HUES6 (cell line): Measurements from ENCODE around the gene TBRG4.

Experiments
- H3K27ac ChIP-seq: 2 replicates; pipeline ENCODE4 v1.7.0; 2013; ENCODE audit warnings: low read depth, mild to moderate bottlenecking, low read length, inconsistent platforms
- H3K27me3 ChIP-seq: 2 replicates; pipeline ENCODE4 v1.6.1; 2013; ENCODE audit warnings: low read length; ENCODE audit not compliant: control insufficient read depth, insufficient read depth
- H3K36me3 ChIP-seq: 2 replicates; pipeline ENCODE4 v1.6.1; 2013; ENCODE audit warnings: low read length; ENCODE audit not compliant: control insufficient read depth, insufficient read depth
- H3K4me1 ChIP-seq: 2 replicates; pipeline ENCODE4 v1.6.1; 2013; ENCODE audit warnings: low read length; ENCODE audit not compliant: control insufficient read depth, insufficient read depth
- H3K4me3 ChIP-seq: 2 replicates; pipeline ENCODE4 v1.5.1; 2013; ENCODE audit warnings: low read depth, low read length
- H3K9ac ChIP-seq: one replicate; pipeline ENCODE4 v1.6.1; 2013; ENCODE audit warnings: mild to moderate bottlenecking, low read length
- H3K9me3 ChIP-seq: 2 replicates; pipeline ENCODE4 v1.6.1; 2013; ENCODE audit warnings: low read depth, low read length; ENCODE audit not compliant: control insufficient read depth, insufficient read depth

The TBRG4 gene

DNA sequence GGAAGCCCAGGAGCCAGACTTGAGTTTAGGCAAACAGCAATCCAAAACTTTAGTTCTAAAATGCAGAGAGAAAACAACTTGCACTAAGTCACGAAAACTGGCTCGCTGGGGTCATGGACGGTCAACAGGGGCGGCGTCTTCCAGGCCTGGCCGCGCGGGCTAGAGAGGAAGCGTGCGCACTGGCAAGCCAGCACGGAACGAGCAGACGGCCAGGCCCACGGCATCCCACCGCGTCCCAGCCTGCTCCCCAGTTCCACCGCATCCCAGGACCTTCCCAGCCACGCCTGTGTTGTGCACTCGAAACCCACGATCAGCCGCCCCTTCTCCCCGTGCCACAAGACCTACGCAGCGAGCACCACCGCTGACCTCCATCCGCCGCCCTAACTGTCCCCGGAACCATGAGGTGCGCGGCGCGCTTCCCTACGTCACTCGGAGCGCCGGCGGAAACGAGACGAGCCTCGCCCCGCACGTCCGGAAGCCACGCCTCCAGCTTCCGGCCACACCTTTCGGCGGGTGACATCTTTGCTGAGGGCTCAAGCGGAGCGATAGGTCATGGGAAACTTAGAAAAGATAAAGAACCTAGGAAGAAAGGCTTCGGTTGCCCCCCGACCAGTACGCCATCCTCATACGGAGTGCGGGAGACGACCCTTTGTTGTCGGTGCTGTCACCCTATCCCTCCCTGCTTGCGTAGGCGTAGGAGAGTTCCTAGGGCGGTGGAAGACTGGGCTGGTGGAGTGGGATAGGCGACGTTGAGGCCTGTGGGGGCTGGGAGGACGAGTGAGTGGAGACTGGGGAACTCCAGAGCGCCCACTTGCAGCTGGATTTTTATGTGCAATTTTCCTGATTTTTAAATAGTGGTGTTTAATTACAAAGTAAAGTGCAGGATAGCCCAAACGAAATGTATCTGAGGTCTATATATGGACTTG is at the start of gene TBRG4:
TBRG4 (minus strand) TSS at position 400 of the 926 bp plus-strand sequence. CDS start 2,460 bp downstream, outside the sequence.
- Histone ChIP-seq H3K9me3 (no peaks in the 10 kb centered on the region), H3K27ac (peak within 1 kb of the TSS; percentile 63), H3K27me3 (peaks cover 7% of the 10 kb centered on the region; the same call in 1 of the 2 replicates), H3K4me1 (no peaks in the 10 kb centered on the region; the same call in 1 of the 2 replicates), H3K36me3 (peaks cover 28% of the 10 kb centered on the region), H3K9ac (peak within 1 kb of the TSS; percentile 97), H3K4me3 (peak within 1 kb of the TSS; percentile 94)

DNA sequence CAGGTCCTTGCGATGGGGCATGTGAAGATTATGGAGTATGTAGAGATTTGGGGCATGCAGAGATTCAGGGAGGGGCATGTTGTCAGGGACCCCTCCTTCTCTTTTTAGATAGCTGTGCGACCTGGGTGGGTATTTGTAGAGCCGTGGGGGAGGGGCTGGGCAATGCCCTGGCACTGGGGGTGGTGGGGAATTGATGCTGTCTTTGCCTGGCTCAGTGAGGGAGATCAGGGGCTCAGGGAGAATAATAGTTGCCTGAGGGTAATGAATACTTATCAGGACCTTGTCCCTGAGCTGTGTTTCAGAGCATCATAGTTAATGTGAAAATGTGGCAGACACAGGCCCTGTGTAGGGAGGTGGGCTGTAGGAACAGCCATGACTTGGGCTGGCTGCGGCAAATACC is 49.6 kb upstream of the TBRG4 start:
- H3K4me1 ChIP-seq: no peaks in the 10 kb centered on the region
- no peak overlapping the region for H3K9ac ChIP-seq
- H3K9me3 ChIP-seq: no peaks in the 10 kb centered on the region
- no peaks in the 10 kb centered on the region for H3K36me3 ChIP-seq
- peaks cover 46% of the 10 kb centered on the region for H3K27me3 ChIP-seq
- no peak overlapping the region for H3K4me3 ChIP-seq
- H3K27ac ChIP-seq: no peak overlapping the region

GRCh38 chr7:45160417-45160881 is 49.0 kb upstream of the TBRG4 start:
- Histone ChIP-seq H3K4me3 (no peak overlapping the region), H3K36me3 (no peaks in the 10 kb centered on the region), H3K27me3 (peaks cover 52% of the 10 kb centered on the region), H3K4me1 (no peaks in the 10 kb centered on the region), H3K9me3 (no peaks in the 10 kb centered on the region), H3K9ac (no peak overlapping the region), H3K27ac (no peak overlapping the region)

DNA sequence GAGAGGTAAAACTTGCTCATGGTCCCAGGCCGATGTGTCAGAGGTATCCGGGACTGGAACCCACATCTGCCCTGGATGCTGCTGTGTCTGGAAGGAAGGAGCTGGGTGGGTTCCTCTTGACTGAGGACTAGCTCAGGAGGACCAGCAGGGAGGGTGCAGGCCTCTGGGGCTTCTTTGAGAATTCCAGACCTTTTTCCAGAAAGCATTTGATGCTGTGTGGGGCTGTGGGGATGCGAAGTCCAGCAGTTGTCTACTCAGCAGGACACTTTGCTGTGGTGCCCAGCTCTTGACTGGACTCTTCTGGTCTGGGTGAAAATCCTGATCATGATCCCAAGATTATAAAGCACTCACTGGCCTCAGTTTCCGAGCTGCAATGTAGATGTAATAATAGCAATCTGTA is 47.8 kb upstream of the TBRG4 start:
- no peaks in the 10 kb centered on the region for H3K9me3 ChIP-seq
- no peaks in the 10 kb centered on the region for H3K4me1 ChIP-seq
- peaks cover 52% of the 10 kb centered on the region for H3K27me3 ChIP-seq
- no peak overlapping the region for H3K4me3 ChIP-seq
- no peak overlapping the region for H3K9ac ChIP-seq
- no peak overlapping the region for H3K27ac ChIP-seq
- no peaks in the 10 kb centered on the region for H3K36me3 ChIP-seq

DNA sequence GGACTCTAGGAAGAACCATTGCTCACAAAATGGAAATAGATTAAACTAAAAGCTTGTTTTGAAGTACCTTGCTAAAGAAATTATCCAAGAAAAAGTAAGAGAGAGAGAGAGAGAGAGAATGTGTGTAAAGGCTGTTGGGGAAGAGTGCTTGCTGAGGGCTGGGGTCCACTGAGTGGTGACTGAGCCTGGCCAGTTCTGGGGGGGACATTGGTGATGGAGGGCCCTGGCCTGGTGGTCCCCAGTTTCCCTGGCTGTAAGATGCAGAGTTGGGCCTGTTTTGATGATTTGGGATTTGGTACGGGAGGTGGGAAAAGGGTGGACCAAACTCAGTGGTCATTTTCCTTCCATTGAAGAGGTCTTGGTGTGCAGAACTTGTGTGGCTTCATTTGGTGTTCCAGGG is 47.0 kb upstream of the TBRG4 start:
- no peak overlapping the region for H3K27ac ChIP-seq
- no peaks in the 10 kb centered on the region for H3K9me3 ChIP-seq
- H3K4me3 ChIP-seq: no peak overlapping the region
- no peak overlapping the region for H3K9ac ChIP-seq
- no peaks in the 10 kb centered on the region for H3K36me3 ChIP-seq
- no peaks in the 10 kb centered on the region for H3K4me1 ChIP-seq
- H3K27me3 ChIP-seq: peaks cover 52% of the 10 kb centered on the region

GRCh38 chr7:45157653-45158401 is 46.3 kb upstream of the TBRG4 start, which contains the start of gene RAMP3:
RAMP3 (plus strand) TSS chr7:45157791; CDS start chr7:45157829, 38 bp downstream.
- no peaks in the 10 kb centered on the region for H3K4me1 ChIP-seq
- peaks cover 52% of the 10 kb centered on the region for H3K27me3 ChIP-seq

DNA sequence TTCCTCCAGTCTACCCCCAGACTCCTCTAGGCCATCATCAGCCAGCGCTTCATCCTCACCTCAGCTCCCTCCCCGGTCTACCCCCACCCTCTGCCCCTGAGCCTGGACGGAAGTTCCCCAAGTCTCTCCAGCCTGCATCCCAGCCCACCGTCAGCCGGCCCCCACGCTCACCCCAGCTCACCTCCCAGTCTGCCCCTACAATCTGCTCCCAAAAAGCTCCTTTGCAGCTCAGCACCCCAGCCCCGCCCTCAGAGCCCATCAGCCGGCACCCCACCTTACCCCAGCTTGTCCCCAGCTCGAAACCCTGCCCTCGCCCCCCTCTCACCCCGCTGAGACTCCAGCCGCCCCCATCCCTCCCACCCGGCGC is 45.8 kb upstream of the TBRG4 start:
- no peaks in the 10 kb centered on the region for H3K9me3 ChIP-seq
- peaks cover 52% of the 10 kb centered on the region for H3K27me3 ChIP-seq
- no peaks in the 10 kb centered on the region for H3K36me3 ChIP-seq
- no peak overlapping the region for H3K27ac ChIP-seq
- no peaks in the 10 kb centered on the region for H3K4me1 ChIP-seq
- H3K9ac ChIP-seq: no peak overlapping the region
- H3K4me3 ChIP-seq: peak overlapping the region; percentile 63

More at GRCh38 chr7:45157653-45158401, 46.3 kb upstream of the TBRG4 start, which contains the start of gene RAMP3:
- H3K9me3 ChIP-seq: no peaks in the 10 kb centered on the region
- no peak within 1 kb of the TSS for H3K9ac ChIP-seq
- H3K27ac ChIP-seq: no peak within 1 kb of the TSS
- no peaks in the 10 kb centered on the region for H3K36me3 ChIP-seq
- H3K4me3 ChIP-seq: peak within 1 kb of the TSS; percentile 63

DNA sequence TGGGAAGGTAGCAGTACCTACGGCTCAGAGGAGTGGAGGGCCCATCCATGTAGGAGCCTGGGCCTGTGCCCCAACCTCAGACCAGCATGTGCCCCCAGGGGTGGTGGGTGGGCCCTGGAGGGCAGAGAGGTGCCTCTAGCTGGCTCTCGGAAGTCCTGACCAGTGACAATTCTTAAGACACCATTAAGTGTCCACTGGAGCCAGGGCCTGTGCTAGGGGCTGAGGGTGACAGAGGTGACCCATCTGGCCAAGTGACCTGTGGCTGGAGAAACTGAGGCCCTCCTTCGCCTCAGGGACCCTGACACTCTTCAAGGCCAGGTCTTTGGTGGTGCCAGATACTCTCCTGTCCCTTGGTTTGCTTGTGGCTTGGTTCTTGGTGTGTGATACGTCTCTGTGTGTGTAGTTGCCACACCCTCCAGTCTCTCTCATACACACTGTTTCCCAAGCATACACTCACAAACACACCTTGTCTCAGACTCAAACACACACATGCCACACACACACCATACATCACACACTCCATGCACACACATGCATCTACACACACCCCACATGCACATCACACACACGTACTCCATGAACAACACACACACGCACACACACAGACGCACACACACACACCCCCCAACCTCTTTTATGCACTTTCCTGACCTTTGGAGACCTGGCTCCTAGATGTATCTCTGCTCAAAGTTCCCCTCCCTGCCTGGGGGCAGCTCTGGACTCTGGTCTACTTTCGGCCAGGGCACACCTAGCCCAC is 45.2 kb upstream of the TBRG4 start:
- no peak overlapping the region for H3K9ac ChIP-seq
- H3K9me3 ChIP-seq: no peaks in the 10 kb centered on the region
- no peaks in the 10 kb centered on the region for H3K4me1 ChIP-seq
- H3K36me3 ChIP-seq: no peaks in the 10 kb centered on the region
- no peak overlapping the region for H3K27ac ChIP-seq
- H3K27me3 ChIP-seq: peaks cover 52% of the 10 kb centered on the region
- peak overlapping the region; percentile 63 for H3K4me3 ChIP-seq

- Histone ChIP-seq H3K4me1 (no peaks in the 10 kb centered on the region), H3K9me3 (no peaks in the 10 kb centered on the region), H3K36me3 (no peaks in the 10 kb centered on the region), H3K4me3 (no peak overlapping the region), H3K27me3 (peaks cover 49% of the 10 kb centered on the region), H3K27ac (no peak overlapping the region), H3K9ac (no peak overlapping the region)
These were observed 44.4 kb upstream of the TBRG4 start for GRCh38 chr7:45155941-45156340.

- Histone ChIP-seq H3K27me3 (peaks cover 44% of the 10 kb centered on the region), H3K36me3 (no peaks in the 10 kb centered on the region), H3K9me3 (no peaks in the 10 kb centered on the region), H3K4me1 (no peaks in the 10 kb centered on the region), H3K27ac (no peak overlapping the region), H3K9ac (no peak overlapping the region), H3K4me3 (no peak overlapping the region)
These were observed 43.9 kb upstream of the TBRG4 start for GRCh38 chr7:45155357-45155900.
